ENCODE results near the gene PRDX1.
A peak's percentile ranks its signal among the peaks of the same experiment; 100 is the strongest.
"Not testable (repeated sequence)": the region's sequence is repeated elsewhere in the genome, so short reads cannot be mapped to it uniquely, and the experiment has no call there.

PRDX1 gene

DNA sequence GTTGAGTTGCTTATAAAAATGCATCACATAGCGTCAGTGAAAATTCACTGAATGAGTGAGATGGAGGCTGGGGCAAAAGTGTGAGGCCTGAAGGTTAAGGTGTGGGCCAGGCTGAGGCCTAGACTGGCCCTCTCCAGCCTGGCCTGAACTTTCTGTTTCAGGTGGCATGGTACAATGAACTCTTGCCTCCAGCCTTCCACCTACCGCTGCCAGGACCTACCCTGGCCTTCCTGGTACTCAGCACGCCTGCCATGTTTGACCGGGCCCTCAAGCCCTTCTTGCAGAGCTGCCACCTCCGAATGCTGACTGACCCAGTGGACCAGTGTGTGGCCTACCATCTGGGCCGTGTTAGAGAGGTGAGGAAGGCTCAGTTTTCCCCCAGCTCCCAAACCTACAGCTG, 14.5 kb downstream of the PRDX1 start:
- no peak for DNase-seq (ENCODE audit: low read depth in 2 of 2, low spot score in 1 of 2)

DNA sequence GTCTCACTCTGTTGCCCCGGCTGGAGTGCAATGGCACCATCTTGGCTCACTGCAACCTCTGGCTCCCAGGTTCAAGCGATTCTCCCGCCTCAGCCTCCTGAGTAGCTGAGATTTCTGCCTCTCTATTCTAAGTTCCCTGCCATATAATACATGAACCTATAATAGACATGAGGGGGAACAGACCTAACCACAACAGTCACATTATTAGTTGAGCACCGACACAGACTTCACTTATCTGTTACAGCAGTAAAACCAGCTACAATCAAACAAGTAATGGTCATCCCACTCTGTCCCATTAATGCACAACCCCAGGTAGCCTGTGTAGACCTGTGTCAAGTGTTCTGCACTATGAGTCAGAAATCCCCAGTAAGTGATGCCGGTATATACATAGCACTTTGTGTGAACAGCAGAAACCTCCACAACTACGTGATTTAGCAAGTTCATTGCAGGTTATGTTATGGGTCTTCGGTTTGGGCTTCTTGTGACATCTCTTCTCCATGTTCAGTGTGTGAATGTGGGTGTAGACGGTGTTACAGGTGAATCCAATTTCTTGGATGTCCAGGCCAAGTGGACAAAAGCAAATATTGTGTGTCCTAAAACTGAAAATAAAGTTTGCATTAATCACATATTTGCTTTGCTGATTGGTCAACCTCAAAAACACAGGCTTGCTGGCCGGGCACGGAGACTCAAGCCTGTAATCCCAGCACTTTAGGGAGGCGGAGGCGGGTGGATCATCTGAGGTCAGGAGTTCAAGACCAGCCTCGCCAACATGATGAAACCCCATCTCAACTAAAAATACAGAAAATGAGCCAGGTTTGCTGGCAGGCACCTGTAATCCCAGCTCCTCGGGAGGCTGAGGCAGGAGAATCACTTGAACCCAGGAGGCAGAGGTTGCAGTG, 18.0 kb downstream of the PRDX1 start:
- no peak for DNase-seq (ENCODE audit: low read depth in 2 of 2, low spot score in 1 of 2)

DNA sequence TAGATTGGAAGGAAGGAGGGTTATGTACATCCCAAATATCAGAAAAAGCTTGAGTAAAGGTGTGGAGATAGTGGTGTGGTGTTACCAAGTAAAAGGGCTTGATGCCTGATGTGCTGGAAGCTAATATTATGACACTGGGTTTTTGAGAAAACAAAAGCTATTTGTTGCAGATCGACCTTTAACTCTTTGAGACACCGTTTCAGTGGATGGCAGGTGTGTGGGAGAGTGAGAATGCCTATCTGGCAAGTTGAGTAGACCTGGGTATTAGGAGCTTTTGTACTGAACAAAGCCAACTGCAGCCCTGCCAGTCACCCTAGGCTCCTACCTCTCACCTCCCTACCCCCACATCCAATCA, 20.2 kb downstream of the PRDX1 start:
- no peak for DNase-seq (ENCODE audit: low read depth in 2 of 2, low spot score in 1 of 2)

DNA sequence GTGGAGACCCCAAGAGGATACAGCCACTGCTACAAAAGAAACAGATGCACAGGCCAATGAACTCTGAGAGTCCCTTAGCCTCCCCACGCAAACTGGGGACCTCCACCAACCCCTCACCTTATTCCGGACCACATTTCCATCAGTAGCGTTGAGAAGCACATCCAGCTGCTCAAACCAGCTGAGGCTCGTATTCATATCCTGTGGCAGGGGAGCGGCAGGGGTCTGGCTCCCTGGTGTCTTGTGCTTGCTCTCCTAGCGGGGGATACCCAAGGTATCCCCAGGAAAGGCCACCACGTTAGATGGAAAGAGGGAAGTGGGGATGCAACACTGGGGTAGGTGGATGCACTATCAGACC, 22.3 kb downstream of the PRDX1 start:
- DNase-seq (ENCODE audit: low read depth in 2 of 2, low spot score in 1 of 2), result no peak

DNA sequence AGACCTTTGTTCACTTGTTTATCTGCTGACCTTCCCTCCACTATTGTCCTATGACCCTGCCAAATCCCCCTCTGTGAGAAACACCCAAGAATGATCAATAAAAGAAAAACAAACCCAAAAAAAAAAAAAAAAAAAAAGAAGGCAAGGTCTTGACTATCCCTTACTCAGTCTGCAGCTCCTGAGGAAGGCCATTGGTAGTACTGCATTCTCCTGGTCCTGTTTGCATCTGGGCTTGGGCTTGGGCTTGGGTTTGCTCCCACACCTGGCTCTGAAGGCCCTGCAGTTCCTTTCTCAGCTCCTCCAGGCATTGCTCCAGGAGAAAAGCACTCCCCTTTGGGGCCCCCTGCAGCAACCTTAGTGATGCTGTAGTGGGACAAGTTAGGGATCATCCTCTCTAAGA, 23.4 kb downstream of the PRDX1 start:
- DNase-seq (ENCODE audit: low read depth in 2 of 2, low spot score in 1 of 2), result no peak

DNA sequence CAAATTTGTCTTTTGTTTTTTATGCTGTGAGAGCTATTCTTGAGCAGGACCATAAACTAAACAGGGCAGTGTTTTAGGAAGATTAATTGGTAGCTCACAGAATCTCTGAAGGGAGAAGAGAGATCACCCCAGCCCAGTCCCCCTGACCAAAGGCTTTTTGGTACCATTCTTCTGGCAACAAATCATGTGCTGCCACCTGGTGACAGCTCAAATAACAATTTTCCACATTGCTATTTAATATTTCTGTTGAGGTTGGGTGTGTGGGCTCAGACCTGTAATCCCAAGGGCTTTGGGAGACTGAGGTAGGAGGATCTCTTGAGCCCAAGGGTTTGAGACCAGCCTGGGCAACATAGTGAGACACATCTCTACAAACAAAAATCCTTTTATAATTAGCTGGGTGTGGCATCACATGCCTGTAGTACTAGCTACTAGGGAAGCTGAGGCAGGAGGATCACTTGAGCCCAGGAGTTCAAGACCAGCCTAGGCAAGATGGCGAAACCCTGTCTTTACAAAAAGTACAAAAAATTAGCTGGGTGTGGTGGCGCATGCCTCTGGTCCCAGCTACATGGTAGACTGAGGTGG, 28.5 kb downstream of the PRDX1 start:
- peak in 1 of 2 donors; percentile 20 for DNase-seq (ENCODE audit: low read depth in 2 of 2, low spot score in 1 of 2)

DNA sequence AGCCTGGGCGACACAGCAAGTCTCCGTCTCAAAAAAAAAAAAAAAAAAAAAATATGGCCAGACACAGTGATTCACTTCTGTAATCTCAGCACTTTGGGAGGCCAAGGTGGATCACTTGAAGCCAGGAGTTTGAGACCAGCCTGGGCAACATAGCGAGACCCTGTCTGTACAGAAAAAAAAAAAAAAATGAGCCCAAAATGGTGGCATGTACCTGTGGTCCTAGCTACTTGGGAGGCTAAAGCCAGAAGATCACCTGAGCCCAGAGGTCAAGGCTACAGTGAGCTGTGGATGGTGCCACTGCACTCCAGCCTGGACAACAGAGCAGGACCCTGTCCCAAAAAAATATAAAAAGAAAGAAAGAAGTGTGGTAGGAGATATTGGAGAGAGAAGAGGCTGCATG, 29.0 kb downstream of the PRDX1 start:
- DNase-seq (ENCODE audit: low read depth in 2 of 2, low spot score in 1 of 2), result no peak

DNA sequence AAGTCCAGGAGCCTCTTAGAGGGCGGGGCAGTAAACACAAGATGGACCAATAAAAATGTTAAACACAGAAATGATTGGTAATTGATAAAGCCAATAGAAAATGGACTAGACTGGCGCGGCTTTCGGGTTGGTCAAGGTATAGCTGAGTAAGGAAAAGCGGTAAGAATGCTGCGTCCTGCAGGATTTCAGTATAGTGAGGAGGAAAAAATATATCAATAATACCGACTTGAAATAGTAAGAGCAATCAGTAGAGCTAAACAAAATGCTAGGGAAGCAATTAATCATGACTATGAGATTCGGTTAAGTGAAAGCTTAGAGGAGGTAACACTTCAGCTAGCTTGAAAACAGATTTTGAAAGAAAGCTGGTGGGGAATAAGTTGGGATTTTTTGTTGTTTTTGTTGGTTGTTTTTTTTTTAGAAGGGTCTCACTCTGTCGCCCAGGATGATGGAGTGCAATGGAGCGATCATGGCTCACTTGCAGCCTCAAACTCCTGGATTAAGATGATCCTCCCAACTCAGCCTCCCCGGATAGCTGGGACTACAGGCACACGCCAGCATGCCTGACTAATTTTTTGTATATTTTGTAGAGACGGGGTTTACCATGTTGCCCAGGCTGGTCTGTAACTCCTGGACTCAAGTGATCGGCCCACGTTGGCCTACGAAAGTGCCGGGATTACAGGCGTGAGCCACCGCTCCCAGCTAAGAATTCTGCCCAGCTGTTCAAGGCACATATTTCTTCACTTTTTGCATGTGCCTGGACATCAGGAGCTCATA, 30.0 kb downstream of the PRDX1 start:
- no peak for DNase-seq (ENCODE audit: low read depth in 2 of 2, low spot score in 1 of 2)

DNA sequence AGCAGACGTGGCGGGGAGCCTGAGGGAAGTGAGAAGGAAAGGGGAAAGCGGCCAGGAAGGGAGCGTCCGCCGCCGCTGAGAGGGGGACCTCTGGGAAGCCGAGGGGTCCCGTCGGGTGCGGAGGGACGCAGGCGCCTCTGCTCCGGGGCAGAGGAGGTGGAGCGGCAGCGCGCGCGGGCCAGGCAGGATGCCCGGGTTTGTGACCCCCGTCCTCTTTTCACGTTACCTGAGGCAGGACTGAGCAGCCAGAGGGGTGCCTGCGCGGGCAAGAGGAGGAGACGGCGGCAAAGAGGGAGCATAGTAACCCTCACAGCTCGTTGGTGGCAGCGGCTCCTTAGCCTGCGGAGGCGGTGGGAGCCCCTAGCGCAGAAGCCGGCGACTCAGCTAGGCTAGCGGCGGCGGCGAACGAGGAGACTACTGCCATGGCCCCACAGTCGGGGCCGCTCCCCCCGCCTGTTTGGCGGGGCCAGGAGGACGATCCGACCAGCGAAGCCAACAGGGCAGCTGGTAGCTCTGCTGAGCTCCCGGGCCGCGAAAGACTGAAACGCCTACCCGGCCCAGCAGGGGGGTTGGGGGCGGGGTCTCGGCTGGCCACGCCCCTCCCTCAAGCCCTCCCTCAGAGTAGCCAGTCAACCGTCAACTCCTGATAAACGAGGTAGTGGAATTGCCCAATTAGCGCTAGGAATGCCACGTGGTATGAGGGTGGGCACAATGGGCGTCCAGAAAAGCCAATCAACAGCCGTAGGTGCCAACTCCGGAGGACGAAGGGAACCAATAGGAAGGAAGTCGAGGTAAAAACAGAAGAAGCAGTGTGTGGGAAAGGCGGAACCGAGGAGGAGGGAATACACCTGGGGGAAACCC, 30.8 kb downstream of the PRDX1 start, which contains the start of gene TESK2:
TESK2 (minus strand) TSS at position 538 of the 861 bp plus-strand sequence. CDS start 33,378 bp downstream, outside the sequence.
- DNase-seq (ENCODE audit: low read depth in 2 of 2, low spot score in 1 of 2), result peak; percentile 90 to 94

DNA sequence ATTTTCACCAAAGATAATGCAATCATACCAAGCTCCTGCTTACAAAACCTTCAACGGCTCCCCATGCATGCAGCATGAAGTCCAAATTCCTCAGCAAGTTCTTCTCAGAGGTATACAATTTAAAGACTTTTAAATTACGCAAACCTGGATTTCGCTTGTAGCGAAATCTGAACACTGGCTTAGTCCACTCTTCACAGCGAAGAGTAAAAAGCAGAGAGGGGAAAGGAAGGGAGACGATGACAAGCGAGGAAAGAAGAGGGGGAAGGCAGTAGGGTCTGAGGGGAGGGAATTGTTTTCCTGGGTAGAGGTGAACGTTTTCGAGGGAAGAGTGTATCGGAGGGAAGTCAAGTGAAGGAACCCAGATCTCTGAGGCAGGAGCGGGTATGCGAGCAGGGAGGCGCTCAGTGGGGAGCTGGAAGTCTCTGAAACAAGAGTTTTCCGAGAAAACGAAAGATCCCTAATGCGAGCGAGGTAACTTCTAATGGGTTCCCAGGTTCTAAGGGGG, 31.5 kb downstream of the PRDX1 start:
- DNase-seq (ENCODE audit: low read depth in 2 of 2, low spot score in 1 of 2), result no peak

DNA sequence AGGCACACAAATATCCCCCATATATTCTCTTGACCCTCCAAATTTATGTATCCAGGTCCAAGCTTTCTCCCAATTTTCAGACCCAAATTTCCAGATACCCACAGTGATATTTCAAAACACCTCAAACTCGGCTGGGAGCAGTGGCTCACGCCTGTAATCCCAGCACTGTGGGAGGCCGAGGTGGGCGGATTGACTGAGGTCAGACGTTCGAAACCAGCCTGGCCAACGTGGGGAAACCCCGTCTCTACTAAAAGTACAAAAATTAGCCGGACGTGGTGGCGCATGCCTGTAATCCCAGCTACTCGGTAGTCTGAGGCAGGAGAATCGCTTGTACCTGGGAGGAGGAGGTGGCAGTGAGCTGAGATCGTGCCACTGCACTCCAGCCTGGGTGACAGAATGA, 32.3 kb downstream of the PRDX1 start:
- not testable (repeated sequence) for DNase-seq (ENCODE audit: low read depth in 2 of 2, low spot score in 1 of 2)

DNA sequence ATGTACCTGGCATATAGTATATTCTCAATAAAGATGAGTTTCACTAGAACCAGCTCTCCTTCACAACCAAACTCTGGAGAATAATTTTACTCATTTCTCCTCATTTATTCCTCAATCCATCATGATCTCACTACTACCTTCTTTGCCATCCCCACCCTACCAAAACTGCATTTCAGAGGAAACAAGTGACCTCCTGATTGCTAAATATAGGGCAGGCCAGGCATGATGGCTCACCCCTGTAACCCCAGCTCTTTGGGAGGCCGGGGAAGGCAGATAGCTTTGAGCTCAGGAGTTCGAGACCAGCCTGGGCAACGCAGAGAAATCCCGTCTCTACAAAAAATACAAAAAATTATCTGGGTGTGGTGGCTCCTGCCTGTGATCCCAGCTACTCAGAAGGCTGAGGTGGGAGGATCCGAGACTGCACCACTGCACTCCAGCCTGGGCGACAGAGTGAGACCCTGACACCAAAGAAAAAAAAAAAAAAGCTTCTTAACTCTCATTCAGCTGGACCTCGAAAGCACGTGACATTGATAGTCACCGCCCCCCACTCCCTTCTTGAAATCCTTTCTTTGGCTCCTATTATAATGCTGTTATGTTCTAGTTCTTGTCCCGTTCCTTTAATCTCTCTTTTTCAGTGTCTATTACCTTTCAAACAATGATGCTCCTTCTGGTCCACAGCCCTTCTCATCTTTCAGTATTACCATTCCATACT, 32.9 kb downstream of the PRDX1 start:
- DNase-seq (ENCODE audit: low read depth in 2 of 2, low spot score in 1 of 2), result no peak

DNA sequence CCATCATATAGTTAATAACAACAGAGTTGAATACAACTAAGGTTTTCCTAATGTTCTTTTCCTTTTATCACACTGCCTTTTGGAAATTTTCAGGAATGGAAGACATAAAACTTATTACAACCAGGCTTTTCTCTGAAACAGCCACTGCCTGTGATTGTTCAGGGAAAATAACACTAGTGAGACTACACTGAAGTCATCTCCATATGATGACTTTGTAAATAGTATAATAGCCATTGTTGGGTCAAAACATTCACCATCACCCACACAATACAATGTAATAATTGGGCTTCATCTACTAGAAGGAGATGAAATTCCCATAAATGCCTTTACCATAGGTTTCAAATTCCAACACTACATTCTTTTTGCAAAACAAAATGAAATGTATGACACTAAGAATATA, 35.7 kb downstream of the PRDX1 start:
- no peak for DNase-seq (ENCODE audit: low read depth in 2 of 2, low spot score in 1 of 2)

DNA sequence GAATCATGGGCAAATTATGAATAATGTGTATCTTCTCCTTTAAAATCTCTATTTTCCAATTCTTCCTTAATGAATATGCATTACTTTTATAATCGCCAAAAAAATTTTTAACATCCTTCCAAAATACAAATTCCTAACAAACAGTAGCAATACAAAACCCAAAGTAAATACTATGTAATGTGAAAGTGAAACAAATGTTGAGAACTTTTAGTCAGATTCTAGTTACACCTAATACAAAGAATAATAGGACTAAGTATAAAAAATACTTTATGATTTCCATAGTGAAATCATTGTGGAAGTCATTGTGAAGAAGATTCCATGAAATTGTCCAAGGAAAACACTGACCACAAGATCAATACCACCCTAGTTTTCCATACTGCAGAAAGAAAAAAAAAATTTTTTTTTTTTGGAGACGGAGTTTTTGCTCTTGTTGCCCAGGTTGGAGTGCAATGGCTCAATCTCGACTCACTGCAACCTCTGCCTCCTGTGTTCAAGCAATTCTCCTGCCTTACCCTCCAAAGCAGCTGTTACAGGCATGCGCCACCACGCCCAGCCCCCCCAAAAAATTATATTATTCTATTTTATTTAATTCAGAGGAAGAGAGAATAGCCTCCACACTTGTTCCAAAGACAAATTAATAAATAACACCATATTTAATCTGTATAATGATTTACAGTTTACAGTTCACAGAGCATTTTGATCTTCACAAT, 42.5 kb downstream of the PRDX1 start:
- no peak for DNase-seq (ENCODE audit: low read depth in 2 of 2, low spot score in 1 of 2)

DNA sequence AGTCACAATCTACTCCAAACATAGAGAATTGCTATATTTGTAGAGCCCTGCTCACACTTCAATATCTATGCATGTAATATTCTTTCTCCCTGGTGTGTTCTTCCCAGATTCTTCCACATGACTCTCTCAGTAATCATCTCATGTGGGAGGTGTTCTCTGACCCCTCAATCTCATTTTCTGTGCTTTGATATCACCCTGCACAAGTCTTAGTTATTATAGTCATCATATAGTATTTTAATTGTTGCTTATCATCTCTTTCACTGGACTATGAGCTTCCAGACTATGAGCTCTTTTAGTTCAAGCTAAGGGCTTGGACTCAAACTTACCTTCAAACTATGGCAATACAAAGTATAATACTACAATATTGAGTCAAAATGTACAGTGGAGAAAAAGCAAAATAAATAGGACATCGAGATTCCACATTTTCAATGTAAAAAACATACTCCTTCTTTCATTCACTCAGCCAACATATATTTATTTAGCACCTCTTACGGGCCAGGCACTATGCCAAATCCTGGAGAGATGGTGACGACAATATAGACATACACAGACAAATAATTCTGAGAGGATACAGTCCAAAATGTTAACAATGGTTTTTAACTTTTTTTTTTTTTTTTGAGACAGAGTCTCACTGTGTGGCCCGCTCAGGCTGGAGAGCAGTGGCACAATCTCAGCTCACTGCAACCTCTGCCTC, 43.4 kb downstream of the PRDX1 start:
- DNase-seq (ENCODE audit: low read depth in 2 of 2, low spot score in 1 of 2), result no peak

DNA sequence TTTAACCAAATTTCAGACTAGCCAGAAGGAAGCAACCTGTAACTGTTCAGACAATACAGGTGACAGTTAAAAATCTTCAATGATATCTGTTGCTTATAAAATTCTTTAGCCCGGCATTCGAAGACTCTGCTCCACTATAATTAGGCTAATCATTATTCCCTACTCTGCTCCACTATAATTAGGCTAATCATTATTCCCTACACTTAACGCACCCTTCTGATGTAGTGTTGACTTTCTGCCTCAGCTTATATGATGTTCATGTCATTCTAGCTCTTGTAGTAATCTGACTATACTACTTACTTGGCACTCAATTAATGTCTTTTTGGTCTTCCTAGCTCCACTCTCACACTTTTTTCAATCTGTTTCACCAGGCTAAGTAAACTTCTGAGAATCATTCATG, 44.0 kb downstream of the PRDX1 start:
- DNase-seq (ENCODE audit: low read depth in 2 of 2, low spot score in 1 of 2), result no peak

DNA sequence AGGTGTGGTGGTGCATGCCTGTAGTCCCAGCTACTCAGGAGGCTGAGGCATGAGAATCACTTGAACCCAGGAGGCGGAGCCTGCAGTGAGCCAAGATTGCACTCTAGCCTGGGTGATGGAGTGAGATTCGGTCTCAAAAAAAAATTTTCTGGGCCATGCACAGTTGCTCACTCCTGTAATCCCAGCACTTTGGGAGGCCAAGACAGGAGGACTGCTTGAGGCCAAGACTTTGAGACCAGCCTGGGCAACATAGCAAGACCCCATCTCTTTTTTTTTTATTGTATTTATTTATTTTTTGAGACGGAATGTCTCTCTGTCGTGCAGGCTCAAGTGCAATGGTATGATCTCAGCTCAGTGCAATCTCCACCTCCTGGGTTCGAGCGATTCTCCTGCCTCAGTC, 47.5 kb downstream of the PRDX1 start:
- not testable (repeated sequence) for DNase-seq (ENCODE audit: low read depth in 2 of 2, low spot score in 1 of 2)

DNA sequence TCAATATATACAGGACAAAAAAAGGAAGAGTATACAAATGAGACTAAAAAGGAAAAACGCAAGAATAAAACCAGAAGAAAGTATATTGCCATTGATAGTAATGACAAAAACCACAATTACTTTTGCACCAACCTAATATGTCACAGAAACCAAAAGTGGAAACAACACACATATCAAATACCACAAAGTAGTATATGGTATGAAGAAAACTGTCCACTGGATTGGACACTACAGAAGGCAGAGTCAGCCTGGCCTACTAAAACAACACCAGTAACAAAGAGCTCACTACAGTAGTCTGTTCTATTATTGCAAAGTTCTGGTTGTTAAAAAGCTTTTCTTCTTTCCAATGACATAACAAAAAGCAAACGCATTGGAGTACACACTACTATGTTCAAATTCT, 48.4 kb downstream of the PRDX1 start:
- no peak for DNase-seq (ENCODE audit: low read depth in 2 of 2, low spot score in 1 of 2)

DNA sequence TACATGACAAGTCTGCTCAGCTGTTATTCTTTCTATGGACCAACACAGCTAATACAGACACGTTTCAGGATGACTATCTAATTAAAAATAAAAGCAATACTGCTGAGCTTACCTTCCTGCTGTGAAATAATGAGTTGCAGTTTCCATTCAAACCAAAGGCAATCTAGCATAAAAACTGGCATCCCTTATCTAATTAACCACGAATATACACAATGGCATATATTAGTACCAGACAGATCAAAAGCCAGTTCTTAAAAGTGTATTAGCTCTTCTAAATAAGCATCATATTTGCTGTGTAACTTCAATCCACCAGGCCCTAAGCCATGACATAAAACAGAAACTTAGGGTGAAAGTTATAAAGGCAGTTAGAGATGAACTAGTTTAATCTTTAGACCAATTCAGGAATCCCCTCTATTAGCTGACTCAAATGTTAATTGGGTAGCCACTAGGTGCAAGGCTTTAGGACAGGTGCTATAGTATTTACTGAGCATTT, 51.3 kb downstream of the PRDX1 start:
- no peak for DNase-seq (ENCODE audit: low read depth in 2 of 2, low spot score in 1 of 2)

Measured in stimulated activated CD8-positive, alpha-beta memory T cell treated with anti-CD3 and anti-CD28 coated beads, Interleukin-4, amount 100 ng/mL, for 4 hours (primary cell).